DOHH2 (cell line): ENCODE results near the gene SCG3.

Experiments
- H3F3A ChIP-seq: fragments of 200-600 bp; sonication (generic), shearing (Covaris generic); 2 replicates; pipeline ENCODE4 v1.6.0; 2016; ENCODE audit warnings: antibody characterized with exemption, mild to moderate bottlenecking; ENCODE audit not compliant: control insufficient read depth, insufficient read depth
- H3K27ac ChIP-seq: fragments of 200-600 bp; sonication (generic); 2 replicates; pipeline ENCODE4 v1.5.1; 2014; ENCODE audit warnings: low read depth, mild to moderate bottlenecking, low read length, moderate library complexity
- H3K27me3 ChIP-seq: fragments of 200-600 bp; sonication (generic); 2 replicates; pipeline ENCODE4 v1.6.1; 2014; ENCODE audit warnings: mild to moderate bottlenecking, low read length, mixed read lengths; ENCODE audit not compliant: control insufficient read depth
- H3K36me3 ChIP-seq: fragments of 200-600 bp; sonication (generic); 2 replicates; pipeline ENCODE4 v1.6.1; 2014; ENCODE audit warnings: mild to moderate bottlenecking, low read length, moderate library complexity, mixed read lengths; ENCODE audit not compliant: control insufficient read depth
- H3K4me1 ChIP-seq: fragments of 200-600 bp; sonication (generic); 2 replicates; pipeline ENCODE4 v1.6.1; 2014; ENCODE audit warnings: mild to moderate bottlenecking, low read length, mixed read lengths; ENCODE audit not compliant: control insufficient read depth
- H3K4me2 ChIP-seq: fragments of 200-600 bp; sonication (generic); 2 replicates; pipeline ENCODE4 v1.6.0; 2014; ENCODE audit warnings: mild to moderate bottlenecking, low read length, moderate library complexity
- H3K4me3 ChIP-seq: fragments of 200-600 bp; sonication (generic); 2 replicates; pipeline ENCODE4 v1.5.1; 2014; ENCODE audit warnings: mild to moderate bottlenecking, low read length, mixed read lengths
- H3K79me2 ChIP-seq: fragments of 200-600 bp; sonication (generic); 2 replicates; pipeline ENCODE4 v1.6.1; 2014; ENCODE audit warnings: mild to moderate bottlenecking, low read length, mixed read lengths; ENCODE audit not compliant: control insufficient read depth
- H3K9me2 ChIP-seq: fragments of 200-600 bp; sonication (generic); replicated peaks from 2 replicates; pipeline ENCODE4 v1.6.1; 2014; ENCODE audit warnings: mild to moderate bottlenecking, low read length, mixed read lengths; ENCODE audit not compliant: control insufficient read depth
- H3K9me3 ChIP-seq: fragments of 200-600 bp; sonication (generic); 2 replicates; pipeline ENCODE4 v1.6.1; 2014; ENCODE audit warnings: antibody characterized with exemption, low read length, mixed read lengths; ENCODE audit not compliant: control insufficient read depth, insufficient read depth
- H4K20me1 ChIP-seq: fragments of 200-600 bp; sonication (generic); 2 replicates; pipeline ENCODE4 v1.6.0; 2014; ENCODE audit warnings: low read depth, mild to moderate bottlenecking, antibody characterized with exemption, low read length, moderate library complexity; ENCODE audit not compliant: control insufficient read depth, insufficient read depth
- EZH2phosphoT487 ChIP-seq: fragments of 200-600 bp; sonication (generic); IDR thresholded peaks from 2 replicates; pipeline ENCODE4 v1.6.1; 2017; ENCODE audit warnings: borderline replicate concordance, mild to moderate bottlenecking, antibody characterized with exemption, low read length, moderate library complexity, mixed read lengths
- TF ChIP-seq, protein P1 (sequence below): fragments of 200-600 bp; sonication (generic); IDR thresholded peaks from one replicate; pipeline ENCODE4 v1.5.1; 2014; ENCODE audit warnings: antibody characterized with exemption, mild to moderate bottlenecking, low read depth, low read length; ENCODE audit not compliant: poor library complexity, severe bottlenecking

SCG3 gene

DNA sequence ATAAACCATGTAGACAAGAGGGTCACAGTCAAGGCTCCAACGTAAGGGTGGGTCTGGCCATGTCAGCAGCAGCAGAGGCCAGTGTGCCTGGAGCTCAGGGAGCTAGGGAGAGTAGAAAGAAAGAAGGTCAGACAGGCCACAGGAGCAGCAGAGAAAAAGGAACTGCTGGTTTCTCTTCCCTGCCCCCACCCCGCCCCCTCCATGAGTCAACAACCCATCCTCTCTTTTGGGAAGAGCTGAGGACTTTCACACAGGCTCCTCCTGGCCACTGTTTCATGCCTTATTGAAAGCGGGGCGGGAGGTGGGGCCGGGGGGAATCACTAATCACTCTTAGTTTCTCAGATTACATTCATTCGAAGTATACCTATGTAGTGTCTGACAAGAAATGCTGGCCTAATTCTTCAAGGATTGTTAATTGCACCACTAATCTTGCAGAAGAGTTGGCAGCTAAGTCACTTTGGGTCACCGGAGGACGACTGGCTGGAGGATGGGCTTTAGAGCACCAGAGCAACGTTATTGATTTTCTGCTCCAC lies 9.1 kb upstream of the SCG3 start:
- Histone ChIP-seq H3K4me1 (no peaks in the 10 kb centered on the region), H3K36me3 (no peaks in the 10 kb centered on the region), H3K9me2 (no peaks in the 10 kb centered on the region), H4K20me1 (no peaks in the 10 kb centered on the region), H3F3A (no peaks in the 10 kb centered on the region), H3K4me3 (no peak overlapping the region), H3K27ac (no peak overlapping the region), H3K79me2 (no peaks in the 10 kb centered on the region), H3K27me3 (peaks cover 5% of the 10 kb centered on the region), H3K4me2 (no peak overlapping the region), H3K9me3 (no peaks in the 10 kb centered on the region)
- TF ChIP-seq EZH2phosphoT487 = no peak
- TF ChIP-seq, protein P1, sequence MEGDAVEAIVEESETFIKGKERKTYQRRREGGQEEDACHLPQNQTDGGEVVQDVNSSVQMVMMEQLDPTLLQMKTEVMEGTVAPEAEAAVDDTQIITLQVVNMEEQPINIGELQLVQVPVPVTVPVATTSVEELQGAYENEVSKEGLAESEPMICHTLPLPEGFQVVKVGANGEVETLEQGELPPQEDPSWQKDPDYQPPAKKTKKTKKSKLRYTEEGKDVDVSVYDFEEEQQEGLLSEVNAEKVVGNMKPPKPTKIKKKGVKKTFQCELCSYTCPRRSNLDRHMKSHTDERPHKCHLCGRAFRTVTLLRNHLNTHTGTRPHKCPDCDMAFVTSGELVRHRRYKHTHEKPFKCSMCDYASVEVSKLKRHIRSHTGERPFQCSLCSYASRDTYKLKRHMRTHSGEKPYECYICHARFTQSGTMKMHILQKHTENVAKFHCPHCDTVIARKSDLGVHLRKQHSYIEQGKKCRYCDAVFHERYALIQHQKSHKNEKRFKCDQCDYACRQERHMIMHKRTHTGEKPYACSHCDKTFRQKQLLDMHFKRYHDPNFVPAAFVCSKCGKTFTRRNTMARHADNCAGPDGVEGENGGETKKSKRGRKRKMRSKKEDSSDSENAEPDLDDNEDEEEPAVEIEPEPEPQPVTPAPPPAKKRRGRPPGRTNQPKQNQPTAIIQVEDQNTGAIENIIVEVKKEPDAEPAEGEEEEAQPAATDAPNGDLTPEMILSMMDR = no peak

DNA sequence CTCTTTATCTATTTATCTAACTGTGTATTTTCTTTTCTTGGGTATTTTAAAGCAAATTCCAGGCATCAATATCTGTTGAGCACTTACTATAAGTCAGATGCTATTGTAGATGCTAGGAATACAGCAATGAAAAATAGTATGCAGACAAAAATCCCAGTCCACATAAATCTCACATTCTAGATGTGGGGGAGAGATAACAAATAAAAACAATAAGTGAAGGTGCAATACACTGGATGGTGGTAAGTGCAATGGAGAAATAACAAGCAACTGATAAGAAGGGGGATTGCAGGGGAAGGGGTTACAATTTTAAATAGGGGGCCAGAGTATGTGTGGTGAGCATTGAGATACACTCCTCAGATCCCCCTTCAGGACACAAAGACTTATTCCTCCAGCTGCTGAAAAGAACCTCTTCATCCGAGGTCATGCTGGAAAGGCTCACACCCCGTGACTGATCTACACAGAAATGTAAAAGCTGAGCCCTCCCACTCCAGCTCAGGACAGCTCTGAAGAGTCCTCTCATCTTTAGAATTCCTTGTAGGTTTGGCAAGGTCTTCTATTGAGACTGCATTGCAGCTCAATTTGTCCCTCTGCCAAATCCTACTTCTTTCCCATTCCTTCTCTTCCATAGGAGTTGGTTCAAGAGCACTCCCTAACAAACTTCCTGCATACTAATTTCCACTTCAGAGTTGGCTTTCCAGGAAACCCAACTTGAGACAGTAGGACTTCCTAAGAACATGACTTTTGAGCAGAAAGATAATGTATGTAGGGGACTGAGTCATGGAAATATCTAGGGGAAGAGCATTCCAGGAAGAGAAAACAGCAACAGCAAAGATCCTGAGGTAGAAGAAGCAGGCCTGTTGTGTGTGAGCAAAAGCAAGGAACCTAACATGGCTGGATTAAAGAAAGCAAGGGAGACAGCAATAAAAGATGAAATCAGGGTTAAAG lies 8.1 kb upstream of the SCG3 start:
- Histone ChIP-seq H3K79me2 (no peaks in the 10 kb centered on the region), H3K9me2 (no peaks in the 10 kb centered on the region), H3K27me3 (peaks cover 5% of the 10 kb centered on the region), H3K4me3 (no peak overlapping the region), H3K36me3 (no peaks in the 10 kb centered on the region), H3K4me2 (no peak overlapping the region), H3K27ac (no peak overlapping the region), H3K9me3 (no peaks in the 10 kb centered on the region), H4K20me1 (no peaks in the 10 kb centered on the region), H3K4me1 (no peaks in the 10 kb centered on the region), H3F3A (no peaks in the 10 kb centered on the region)
- TF ChIP-seq EZH2phosphoT487 = no peak
- TF ChIP-seq, protein P1 = no peak

DNA sequence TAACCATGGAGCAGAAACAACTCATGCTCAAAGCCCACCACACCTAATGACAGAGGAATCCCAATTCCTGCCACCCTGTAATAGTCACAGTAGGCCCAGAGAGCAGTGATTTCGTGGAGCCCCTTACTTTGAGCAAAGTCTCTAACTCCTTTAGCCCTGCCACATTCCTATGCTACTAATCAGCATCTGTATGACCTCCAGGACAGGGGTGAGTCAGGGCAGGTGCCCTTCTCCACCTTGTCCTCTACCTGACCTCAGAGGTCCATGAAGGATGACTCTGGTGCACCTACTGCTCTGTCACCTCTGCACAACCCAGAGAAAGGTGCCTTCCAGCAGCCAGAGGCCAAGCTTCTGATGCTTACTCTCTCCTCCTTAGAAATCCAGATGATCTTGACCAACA lies 6.1 kb upstream of the SCG3 start:
- H3K9me2 ChIP-seq = no peaks in the 10 kb centered on the region
- no peak overlapping the region for H3K4me3 ChIP-seq
- TF ChIP-seq EZH2phosphoT487 = no peak
- TF ChIP-seq, protein P1 = no peak
- H3K27ac ChIP-seq = no peak overlapping the region
- no peaks in the 10 kb centered on the region for H3K36me3 ChIP-seq
- H3K79me2 ChIP-seq = no peaks in the 10 kb centered on the region
- H3K4me1 ChIP-seq = no peaks in the 10 kb centered on the region
- no peaks in the 10 kb centered on the region for H3F3A ChIP-seq
- H3K27me3 ChIP-seq = peaks cover 3% of the 10 kb centered on the region
- no peak overlapping the region for H3K4me2 ChIP-seq
- H4K20me1 ChIP-seq = no peaks in the 10 kb centered on the region
- no peaks in the 10 kb centered on the region for H3K9me3 ChIP-seq
